ENCODE data around the gene CXXC4. TPM values are rescaled to one million over a fixed set of nuclear protein-coding genes. Genes with fewer than 3 reads are reported as not detected.

Gene CXXC4
- total RNA-seq, 1 experiment from 2014 or later = 0.54 TPM

DNA sequence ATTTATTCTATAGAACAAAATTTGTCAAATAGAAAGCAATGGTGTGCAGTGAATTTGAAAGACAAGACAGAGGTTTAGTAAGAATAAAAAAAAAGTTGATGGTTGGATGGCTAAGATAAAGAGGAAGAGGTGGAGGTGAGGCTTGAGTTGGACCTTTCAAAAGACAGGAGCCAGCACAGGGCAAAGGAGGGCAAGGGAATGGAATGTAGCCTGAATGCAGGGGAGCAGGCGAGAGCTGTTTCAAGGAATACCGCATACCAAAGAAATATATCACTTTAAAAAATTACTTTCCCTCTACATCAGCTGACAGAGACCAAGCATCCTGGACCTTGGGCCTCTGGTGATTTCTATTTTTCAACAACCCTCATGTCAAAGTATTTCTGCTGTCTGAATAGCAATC lies 38.0 kb upstream of the CXXC4 start:
- H3K4me2 ChIP-seq (ENCODE audit: low read length) = no peak overlapping the region
- H3K36me3 ChIP-seq (ENCODE audit: control insufficient read depth in 1 of 2, insufficient read depth in 2 of 2, low read length in 2 of 2) = no peaks in the 10 kb centered on the region
- no peak for TF ChIP-seq ZFX (IDR thresholded peaks at IDR 0.05)
- TF ChIP-seq, protein P1, sequence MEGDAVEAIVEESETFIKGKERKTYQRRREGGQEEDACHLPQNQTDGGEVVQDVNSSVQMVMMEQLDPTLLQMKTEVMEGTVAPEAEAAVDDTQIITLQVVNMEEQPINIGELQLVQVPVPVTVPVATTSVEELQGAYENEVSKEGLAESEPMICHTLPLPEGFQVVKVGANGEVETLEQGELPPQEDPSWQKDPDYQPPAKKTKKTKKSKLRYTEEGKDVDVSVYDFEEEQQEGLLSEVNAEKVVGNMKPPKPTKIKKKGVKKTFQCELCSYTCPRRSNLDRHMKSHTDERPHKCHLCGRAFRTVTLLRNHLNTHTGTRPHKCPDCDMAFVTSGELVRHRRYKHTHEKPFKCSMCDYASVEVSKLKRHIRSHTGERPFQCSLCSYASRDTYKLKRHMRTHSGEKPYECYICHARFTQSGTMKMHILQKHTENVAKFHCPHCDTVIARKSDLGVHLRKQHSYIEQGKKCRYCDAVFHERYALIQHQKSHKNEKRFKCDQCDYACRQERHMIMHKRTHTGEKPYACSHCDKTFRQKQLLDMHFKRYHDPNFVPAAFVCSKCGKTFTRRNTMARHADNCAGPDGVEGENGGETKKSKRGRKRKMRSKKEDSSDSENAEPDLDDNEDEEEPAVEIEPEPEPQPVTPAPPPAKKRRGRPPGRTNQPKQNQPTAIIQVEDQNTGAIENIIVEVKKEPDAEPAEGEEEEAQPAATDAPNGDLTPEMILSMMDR (IDR thresholded peaks at IDR 0.05 in 2 of 3, conservative IDR thresholded peaks at IDR 0.05 in 1 of 3; ENCODE audit: borderline replicate concordance in 1 of 3, insufficient read depth in 1 of 3, low read depth in 2 of 3, low read length in 2 of 3) = no peak
- RAD21 ChIA-PET (ENCODE audit: low non-redundant PET in 1 of 2, low total read pairs in 2 of 2, uncharacterized antibody in 2 of 2, unreplicated experiment in 2 of 2) = no interaction called here
- CTCF ChIA-PET = no interaction called here
- H3K4me3 ChIP-seq (replicated peaks in 1 of 2; ENCODE audit: low read depth in 1 of 2, low read length in 2 of 2) = no peak overlapping the region
- ATAC-seq = no peak
- H3K79me2 ChIP-seq (ENCODE audit: insufficient read depth, low read length) = no peaks in the 10 kb centered on the region
- H3K9me3 ChIP-seq (ENCODE audit: control insufficient read depth in 1 of 2, insufficient read depth in 1 of 2, low read depth in 1 of 2, low read length in 2 of 2) = no peaks in the 10 kb centered on the region
- H3K27ac ChIP-seq (ENCODE audit: low read depth, low read length) = no peak overlapping the region
- intact Hi-C loops (cut with micrococcal nuclease) = loop anchor here (5.0 kb wide), 1 partner anchor 465 kb away; no protein-coding TSS in a partner anchor
- BruUV-seq (replicated peaks) = no TSS peak
- H3K9me2 ChIP-seq (ENCODE audit: insufficient read depth) = no peaks in the 10 kb centered on the region
- DNase-seq (ENCODE audit: low read depth, low spot score) = no peak
- H4K20me1 ChIP-seq (ENCODE audit: insufficient read depth) = no peaks in the 10 kb centered on the region
- no peak overlapping the region for H3K9ac ChIP-seq (ENCODE audit: low read length)
- H2AFZ ChIP-seq (ENCODE audit: low read depth, low read length, poor library complexity, severe bottlenecking) = no peak overlapping the region
- no peaks in the 10 kb centered on the region for H3K27me3 ChIP-seq (ENCODE audit: insufficient read depth, low read length)
- POLR2A ChIA-PET = no interaction called here
- no peaks in the 10 kb centered on the region for H3K4me1 ChIP-seq (ENCODE audit: control insufficient read depth in 1 of 2, insufficient read depth in 2 of 2, low read length in 2 of 2)

GRCh38 chr4:104531390-104531789 lies 36.7 kb upstream of the CXXC4 start:
- no peak for TF ChIP-seq JUND (IDR thresholded peaks at IDR 0.05)
- TF ChIP-seq CBX3 (IDR thresholded peaks at IDR 0.05; ENCODE audit: low read depth) = no peak
- TF ChIP-seq RAD21 (IDR thresholded peaks at IDR 0.05; ENCODE audit: low read depth) = peak; percentile 46
- TF ChIP-seq, protein P1 (IDR thresholded peaks at IDR 0.05 in 2 of 3, conservative IDR thresholded peaks at IDR 0.05 in 1 of 3; ENCODE audit: borderline replicate concordance in 1 of 3, insufficient read depth in 1 of 3, low read depth in 2 of 3, low read length in 2 of 3) = peak in 2 of 3 experiments; percentile 10 to 16; a peak in 1 of 6 replicates
- Histone ChIP-seq H3K4me1 (ENCODE audit: control insufficient read depth in 1 of 2, insufficient read depth in 2 of 2, low read length in 2 of 2) (no peaks in the 10 kb centered on the region), H4K20me1 (ENCODE audit: insufficient read depth) (no peaks in the 10 kb centered on the region), H2AFZ (ENCODE audit: low read depth, low read length, poor library complexity, severe bottlenecking) (no peak overlapping the region), H3K9ac (ENCODE audit: low read length) (no peak overlapping the region), H3K4me3 (replicated peaks in 1 of 2; ENCODE audit: low read depth in 1 of 2, low read length in 2 of 2) (no peak overlapping the region), H3K9me2 (ENCODE audit: insufficient read depth) (no peaks in the 10 kb centered on the region), H3K79me2 (ENCODE audit: insufficient read depth, low read length) (no peaks in the 10 kb centered on the region), H3K27me3 (ENCODE audit: insufficient read depth, low read length) (no peaks in the 10 kb centered on the region), H3K36me3 (ENCODE audit: control insufficient read depth in 1 of 2, insufficient read depth in 2 of 2, low read length in 2 of 2) (no peaks in the 10 kb centered on the region), H3K27ac (ENCODE audit: low read depth, low read length) (no peak overlapping the region), H3K4me2 (ENCODE audit: low read length) (no peak overlapping the region), H3K9me3 (ENCODE audit: control insufficient read depth in 1 of 2, insufficient read depth in 1 of 2, low read depth in 1 of 2, low read length in 2 of 2) (no peaks in the 10 kb centered on the region)
- RAD21 ChIA-PET (ENCODE audit: low non-redundant PET in 1 of 2, low total read pairs in 2 of 2, uncharacterized antibody in 2 of 2, unreplicated experiment in 2 of 2) = no interaction called here
- intact Hi-C loops (cut with micrococcal nuclease) = loop anchor here (5.0 kb wide), 1 partner anchor 464 kb away; no protein-coding TSS in a partner anchor
- CTCF ChIA-PET = no interaction called here
- BruUV-seq (replicated peaks) = no TSS peak
- POLR2A ChIA-PET = no interaction called here
- ATAC-seq = no peak
- no peak for DNase-seq (ENCODE audit: low read depth, low spot score)

Data from HCT116 (cell line).